AG09309 (cell line): ENCODE measurements around the gene SCG5.
A peak's percentile ranks its signal among the peaks of the same experiment; 100 is the strongest.

Source experiments
- DNase-seq: peaks from one replicate; pipeline ENCODE4 v3.0.0-alpha.2; 2010; ENCODE audit warnings: low read depth
- H3K4me3 ChIP-seq: 2 replicates; pipeline ENCODE4 v1.5.1; 2011; ENCODE audit warnings: mild to moderate bottlenecking, low read depth, low read length, moderate library complexity; ENCODE audit not compliant: control insufficient read depth
- CTCF ChIP-seq: IDR thresholded peaks from 2 replicates; pipeline ENCODE4 v1.5.1; 2011; ENCODE audit warnings: mild to moderate bottlenecking, low read depth, low read length, inconsistent platforms; ENCODE audit not compliant: insufficient read depth, control insufficient read depth; ENCODE audit errors: missing control alignments

Gene SCG5

GRCh38 chr15:32671339-32672325, 30.1 kb downstream of the SCG5 start:
- H3K4me3 ChIP-seq, result no peak overlapping the region; the same call in 1 of the 2 replicates
- DNase-seq, result peak; percentile 75
- no peak for TF ChIP-seq CTCF

GRCh38 chr15:32674681-32675080, 33.2 kb downstream of the SCG5 start:
- no peak for TF ChIP-seq CTCF
- H3K4me3 ChIP-seq, result no peak overlapping the region
- no peak for DNase-seq

GRCh38 chr15:32675466-32675865, 34.0 kb downstream of the SCG5 start:
- H3K4me3 ChIP-seq, result no peak overlapping the region
- DNase-seq, result no peak
- TF ChIP-seq CTCF, result no peak

- no peak for DNase-seq
- no peak for TF ChIP-seq CTCF
- no peak overlapping the region for H3K4me3 ChIP-seq
Observed at GRCh38 chr15:32676169-32676568, 34.7 kb downstream of the SCG5 start.

- no peak for TF ChIP-seq CTCF
- no peak overlapping the region for H3K4me3 ChIP-seq
- no peak for DNase-seq
Observed at GRCh38 chr15:32677238-32677750, 35.8 kb downstream of the SCG5 start.

GRCh38 chr15:32679298-32679690, 37.8 kb downstream of the SCG5 start:
- DNase-seq, result no peak
- no peak overlapping the region for H3K4me3 ChIP-seq
- TF ChIP-seq CTCF, result no peak
